ENCODE measurements around the gene CTBP2.
"Not testable (repeated sequence)": the region's sequence is repeated elsewhere in the genome, so short reads cannot be mapped to it uniquely, and the experiment has no call there.

Gene CTBP2

DNA sequence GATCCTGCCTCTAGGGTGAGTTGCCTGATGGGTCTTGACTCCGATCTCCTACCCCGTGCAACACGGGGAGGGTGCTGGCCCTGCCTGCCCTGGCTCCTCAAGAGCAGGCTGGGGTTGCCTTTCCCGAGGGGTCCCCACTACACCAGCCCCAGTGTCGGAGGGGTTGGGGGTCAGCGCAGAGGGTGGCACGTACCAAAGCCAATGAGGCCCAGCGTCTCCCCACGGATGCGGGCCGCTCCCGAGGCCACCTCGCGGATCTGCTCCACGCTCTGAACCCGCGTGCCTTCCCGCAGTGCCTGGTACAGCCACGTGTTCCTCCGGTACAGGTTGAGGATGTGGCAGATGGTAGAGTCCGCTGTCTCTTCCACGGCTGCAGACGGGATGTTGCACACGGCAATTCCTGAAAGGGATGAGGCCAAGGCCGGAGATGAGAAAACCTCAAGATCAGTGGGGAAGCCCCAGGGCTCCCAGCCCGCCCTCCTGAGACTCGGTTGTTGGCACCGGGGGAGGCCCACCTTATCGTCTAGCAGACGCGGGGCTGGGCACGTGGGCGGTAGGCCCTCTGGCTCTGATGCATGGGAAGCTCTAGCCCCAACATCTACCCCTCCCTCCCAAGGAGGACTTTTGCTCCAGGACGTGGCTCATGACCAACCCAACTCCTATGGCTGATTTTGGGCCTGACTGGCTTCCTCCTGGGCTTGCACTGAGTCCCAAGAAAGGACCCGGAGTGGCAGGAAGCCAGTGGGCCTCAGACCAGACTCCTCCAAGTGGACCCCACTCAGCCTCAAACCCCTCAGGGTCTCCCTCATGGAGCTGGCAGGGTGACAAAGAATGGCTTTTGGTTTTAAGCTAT is 162.4 kb downstream of the CTBP2 start:
- no peak for DNase-seq (ENCODE audit: low read depth)

DNA sequence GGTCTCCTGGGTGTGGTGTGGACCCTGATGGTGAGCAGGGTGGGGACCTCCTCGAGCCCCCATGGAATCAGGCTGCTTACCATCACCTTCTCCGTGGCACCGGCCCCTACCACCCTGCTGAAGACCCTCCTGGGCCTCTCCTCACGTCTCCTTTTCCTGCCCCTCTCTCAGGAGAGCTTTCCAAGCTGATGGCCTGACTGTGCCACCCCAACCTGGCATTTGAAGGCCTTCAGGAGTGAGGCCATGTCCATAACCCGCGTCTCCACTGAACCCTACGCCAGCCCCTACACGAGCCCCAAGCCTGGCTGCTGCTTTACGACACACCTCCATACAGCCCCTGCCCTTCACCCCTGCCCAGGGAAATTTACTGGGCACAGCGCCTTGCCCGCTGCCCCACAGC is 163.1 kb downstream of the CTBP2 start:
- no peak for DNase-seq (ENCODE audit: low read depth)

DNA sequence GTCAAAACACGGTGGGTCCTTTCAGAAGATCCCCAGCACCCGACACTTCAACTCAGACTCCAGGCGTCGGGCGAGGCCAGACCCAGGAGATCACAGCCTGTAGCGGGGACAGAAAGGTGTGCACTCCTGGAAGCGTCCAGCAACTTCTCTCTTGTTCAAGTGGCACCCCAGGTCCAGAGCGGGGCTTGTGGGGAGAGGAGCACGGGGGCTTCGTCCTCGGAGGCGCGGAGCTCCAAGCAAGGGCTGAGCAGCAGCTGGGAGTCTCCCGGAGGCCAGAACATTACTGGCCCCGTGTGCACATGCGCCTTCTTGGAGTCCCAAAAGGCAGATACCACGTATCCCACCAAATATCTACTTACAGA is 163.5 kb downstream of the CTBP2 start:
- DNase-seq (ENCODE audit: low read depth): no peak

DNA sequence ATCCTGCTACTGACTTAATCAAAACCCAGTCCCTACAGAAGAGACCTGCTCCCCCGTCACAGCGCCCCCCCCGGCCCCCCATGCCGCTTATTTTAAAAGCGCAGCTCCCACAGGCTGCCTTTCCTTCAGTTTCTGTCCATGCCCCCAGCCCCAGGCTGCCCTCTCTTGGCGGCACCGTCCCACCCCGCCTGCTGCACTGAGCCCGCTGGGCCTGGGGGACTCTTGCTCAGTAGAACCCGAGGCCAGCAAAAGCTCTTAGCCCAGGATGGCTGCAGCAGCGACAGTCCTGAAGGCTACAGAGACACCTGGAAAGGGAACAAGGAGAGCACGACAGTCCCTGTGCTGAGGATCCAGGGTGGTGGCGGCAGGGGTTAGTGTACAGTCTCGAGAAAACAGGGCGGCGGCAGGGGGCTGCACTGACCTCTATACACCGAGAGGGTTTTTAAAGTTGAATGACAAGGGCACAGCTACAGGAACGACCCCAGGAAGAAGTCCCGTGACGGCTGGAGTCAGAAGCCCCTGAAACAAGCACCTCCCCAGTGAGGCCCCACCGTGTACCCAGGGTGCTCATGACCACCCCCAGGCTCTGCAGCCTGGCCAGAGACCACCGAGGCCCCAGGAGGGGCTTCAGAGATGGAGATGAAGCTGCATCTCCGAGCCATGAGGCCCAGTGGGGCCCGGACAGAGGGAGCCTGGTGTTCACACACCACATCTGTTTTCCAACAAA is 164.1 kb downstream of the CTBP2 start:
- DNase-seq (ENCODE audit: low read depth): no peak

DNA sequence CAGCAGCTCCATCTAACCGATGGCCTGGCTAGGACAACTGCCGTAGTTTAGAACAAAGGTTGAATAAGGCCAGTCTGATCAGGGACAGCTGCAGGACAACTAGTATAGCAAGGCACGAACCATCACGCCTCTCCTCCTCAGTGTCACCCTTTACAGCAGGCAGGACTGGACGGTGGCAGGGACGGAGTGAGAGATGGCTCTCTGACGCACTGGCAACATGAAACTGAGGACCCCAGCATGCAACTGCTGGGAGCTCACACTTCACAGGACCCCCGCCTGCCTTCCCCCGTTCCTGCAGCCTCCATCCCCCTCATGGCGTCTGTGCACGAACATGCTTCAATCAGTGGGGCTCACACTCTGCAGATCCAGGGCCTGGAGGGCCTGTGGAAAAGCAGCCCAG is 164.8 kb downstream of the CTBP2 start:
- DNase-seq (ENCODE audit: low read depth): no peak

DNA sequence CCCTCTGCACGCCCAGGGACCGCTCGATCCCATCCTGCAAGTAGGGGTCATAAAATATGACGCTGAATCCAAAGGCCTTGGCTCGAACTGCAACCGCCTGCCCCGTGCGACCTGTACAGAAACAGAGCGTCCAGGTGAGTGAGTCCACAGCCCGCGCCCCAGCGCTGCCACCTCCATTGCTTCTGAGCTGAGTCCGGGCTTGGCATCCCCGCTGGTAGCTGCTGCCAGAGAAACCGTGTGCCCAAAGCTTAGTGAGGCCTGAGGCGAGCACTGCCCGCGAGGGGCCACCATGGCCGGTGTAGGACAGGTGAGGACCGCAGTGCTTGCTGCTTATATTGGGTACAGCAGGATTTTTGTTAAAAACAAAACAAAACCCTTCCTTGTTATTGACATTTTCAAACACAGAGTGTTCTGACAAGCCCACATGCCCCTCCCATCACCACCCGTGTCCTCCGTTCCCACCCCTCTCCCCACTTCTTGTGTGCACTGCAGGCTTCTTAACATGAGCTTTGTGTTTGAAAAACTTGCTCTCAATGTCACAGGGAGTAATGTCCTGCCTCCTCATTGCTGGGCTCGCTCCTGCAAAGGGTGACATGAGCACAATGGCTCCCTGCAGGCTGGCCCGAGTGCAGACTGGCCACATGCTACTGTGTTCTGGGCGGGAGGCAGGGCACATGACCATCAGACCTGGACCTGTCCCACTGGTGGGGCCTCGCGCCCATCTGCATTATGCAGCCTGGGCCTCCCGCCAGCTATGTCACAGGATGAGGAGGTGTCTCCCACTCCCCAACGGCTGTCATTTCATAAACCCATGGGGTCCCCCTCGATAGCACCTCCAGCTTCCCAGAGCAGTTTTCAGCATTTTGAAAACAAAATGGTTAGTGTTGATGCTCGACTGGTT is 165.5 kb downstream of the CTBP2 start:
- no peak for DNase-seq (ENCODE audit: low read depth)

DNA sequence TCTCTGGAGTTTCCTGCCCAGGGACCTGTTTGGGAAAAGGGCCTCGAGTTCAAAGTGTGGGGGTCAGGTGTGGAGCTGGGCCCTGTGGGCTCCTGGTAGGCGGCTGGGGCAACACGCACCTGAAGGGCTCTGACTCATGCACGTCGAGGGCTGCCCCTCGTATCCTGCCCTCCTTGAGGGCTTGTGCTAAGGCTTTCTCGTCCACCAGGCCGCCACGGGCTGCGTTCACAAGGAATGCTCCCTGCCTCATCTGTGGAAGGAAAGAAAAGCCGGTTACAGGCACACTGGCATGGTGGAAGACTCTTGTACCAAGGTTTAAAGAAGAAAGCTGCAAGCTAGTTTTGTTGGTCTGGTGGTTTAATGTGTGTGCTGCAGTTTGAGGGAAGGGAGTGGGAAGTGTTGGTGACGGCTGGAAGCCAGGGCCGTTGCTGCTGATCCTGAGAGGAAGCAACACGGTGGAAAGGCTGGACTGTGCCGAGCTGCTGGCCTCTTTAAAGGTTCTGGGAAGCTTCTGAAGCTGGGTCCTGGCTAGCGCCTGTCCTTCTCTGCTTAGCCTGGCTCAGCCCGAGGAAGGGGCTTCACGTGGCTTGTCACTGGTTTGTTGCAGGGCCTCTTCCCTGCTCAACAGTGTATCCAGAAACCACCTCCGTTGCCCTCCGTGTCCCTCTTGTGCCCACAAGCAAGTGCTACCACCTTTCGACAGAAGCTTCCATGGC is 166.5 kb downstream of the CTBP2 start:
- no peak for DNase-seq (ENCODE audit: low read depth)

DNA sequence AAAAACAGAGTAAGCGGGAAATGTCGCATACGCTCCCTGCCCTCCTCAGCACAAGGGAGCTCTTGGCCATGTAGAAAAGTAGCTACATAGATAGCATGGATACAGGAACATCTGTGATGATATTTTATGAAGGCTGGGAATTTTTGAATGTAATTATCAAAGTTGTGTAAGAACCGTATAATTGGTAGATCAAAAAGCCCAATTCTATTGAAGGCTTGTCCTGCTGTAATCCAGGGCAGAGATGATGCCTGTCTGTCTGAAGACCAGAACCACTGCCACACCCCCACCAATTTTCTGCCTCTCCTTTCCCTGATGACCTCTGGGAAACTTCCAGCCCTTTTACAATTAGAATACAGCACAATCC is 167.0 kb downstream of the CTBP2 start:
- no peak for DNase-seq (ENCODE audit: low read depth)

DNA sequence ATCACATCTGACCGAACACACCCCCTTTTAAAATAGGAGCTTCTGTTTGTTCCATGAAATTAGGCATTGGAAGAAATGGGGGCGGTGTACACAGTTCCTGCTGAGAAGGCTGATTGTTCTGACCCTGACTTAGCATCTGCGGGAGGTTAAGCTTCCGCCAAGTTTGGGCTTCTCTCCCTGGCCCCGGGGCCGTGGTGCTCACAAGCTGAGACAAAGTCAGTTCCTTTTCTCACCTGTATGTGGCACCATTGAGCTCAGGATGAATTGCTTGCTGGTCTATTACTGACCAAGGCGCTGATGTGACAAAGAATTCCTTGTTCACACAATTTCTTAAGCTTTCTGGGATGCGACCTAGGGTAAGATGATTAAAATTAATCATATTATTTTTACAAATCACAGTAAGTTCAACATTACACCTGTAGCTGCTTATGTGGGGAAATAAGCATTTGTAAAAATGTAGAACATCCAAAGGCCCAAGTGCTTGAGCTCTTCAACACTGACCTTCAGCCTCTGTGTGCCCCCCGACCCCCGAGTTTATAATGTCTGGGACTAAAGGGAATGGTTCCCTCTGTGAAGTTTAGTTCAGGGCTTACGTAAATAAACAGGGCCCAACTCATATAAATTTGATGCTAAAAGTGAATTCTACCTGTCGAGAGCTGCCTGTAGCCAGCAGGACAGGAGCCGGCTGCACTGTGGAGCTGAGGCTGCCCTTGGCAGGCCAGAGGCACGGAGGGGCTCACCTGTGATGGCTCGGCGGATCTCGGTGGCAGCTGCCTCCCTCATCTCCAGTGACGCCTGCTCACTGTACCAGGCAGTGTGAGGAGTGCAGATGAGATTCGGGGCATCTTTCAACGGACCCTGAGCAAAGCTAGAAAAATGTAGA is 167.7 kb downstream of the CTBP2 start:
- DNase-seq (ENCODE audit: low read depth): no peak

DNA sequence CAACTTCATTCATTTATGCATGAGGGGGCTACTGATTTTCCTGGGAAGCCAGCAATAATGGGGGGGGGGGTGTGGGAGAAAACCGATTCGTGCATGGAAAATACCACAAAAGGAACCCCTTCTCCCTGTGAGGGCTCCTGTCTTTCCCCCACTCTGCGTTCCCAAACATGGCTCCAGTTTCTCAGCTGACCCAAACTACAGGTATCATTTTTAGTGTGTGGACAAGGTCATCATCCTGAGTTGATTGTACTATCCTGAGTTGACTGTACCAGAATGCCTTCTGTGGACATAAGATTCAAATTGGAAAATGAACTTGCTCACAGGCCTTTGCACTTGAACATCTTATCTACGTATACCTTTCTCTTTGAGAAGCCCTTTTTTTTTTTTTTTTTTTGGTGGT is 168.5 kb downstream of the CTBP2 start:
- no peak for DNase-seq (ENCODE audit: low read depth)

DNA sequence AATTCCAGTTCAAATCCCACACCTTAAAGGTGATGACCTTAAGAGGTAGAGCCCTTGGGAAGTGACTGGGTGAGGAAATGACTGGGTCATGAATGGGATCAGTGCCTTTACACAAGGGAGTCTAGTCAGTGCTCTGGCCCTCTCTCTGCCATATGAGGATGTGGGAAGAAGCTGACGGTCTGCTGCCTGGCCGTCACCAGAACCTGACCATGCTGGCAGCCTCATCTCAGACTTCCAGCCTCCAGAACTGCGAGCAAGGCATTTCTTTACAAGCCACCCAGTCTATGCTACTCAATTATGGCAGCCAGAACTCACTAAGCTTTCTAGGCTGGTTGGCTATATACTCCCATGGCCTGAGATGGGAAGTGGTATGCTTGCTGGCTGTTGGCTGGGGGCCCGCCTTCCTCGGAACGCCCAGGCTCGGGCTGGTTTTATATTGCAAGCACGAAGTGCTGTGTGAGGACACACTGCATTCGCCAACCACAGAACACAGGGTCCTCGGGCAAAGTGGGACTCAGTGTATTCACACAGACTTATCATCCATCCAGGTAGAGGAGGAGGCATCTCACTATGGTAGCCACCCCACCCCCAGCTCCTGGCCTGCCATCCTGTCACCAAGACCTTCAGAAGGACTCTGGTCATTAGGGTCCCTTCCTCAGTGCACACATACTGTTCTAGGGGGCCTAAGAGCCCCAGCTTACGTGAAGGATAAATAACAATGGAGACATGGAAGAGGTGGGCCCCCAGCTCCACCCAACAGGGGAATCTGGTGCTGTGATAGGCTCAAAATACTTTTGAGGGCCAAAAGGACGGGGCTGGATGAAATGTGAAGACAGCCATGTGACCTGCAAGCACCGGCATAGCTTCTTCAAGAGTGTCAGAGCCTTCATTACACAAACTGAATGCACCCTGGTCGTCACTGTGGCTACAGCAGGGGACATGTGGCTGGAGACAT is 169.4 kb downstream of the CTBP2 start:
- no peak for DNase-seq (ENCODE audit: low read depth)

DNA sequence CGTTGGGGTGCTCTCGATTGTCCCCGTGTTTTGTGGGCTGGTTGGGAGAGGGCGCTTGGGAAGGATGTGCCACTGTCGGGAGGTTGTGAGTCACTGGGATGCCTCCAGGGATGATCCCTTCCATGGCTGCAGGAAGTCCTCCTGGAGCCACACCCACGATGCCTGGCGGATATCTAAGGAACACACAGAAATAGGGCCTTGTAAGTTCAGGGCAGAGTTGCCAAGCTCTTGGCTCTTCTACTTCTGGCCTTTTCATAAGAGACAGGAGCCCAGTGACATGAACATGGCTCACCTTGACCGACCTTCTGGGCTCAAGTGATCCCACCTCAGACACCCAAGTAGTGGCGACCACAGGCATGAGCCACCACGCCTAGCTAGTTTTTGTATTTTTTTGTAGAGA is 170.8 kb downstream of the CTBP2 start:
- no peak for DNase-seq (ENCODE audit: low read depth)

DNA sequence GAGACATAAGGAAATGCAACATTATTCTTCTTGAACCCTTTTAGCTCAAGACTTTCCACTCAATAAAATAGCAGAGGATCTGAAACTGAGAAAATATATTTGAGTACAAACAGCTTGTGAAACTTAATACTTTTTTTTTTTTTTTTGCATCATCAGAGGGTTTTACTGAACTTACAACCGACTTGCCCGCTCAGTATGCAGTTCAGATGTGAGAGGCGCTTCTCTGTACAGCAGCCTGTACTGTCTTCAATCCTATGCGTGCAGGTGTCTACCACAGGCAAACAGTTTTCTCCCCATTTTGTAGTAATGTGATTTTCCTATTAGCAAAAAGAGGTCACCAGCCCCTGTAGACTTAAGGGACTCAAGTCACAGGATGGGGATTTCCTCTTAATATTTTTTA is 171.6 kb downstream of the CTBP2 start:
- DNase-seq (ENCODE audit: low read depth): not testable (repeated sequence)

DNA sequence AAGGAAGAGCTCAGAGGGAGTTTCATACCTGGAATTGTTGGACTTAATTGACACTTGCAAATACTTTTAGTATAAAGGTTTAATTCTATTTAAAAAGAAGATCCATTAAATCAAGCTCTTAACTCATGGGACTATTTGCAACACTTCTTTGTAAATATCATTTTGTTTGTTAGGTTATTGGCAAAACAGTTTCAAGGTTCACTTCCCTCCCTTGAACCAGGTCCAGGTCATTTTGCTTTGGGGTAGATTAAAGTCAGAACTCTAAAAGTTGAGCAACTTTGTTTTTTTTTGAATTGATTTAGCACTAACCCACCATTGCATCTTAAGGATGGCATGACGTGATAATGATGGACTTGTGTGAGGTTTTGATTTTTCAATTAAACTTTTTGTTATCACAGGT is 172.6 kb downstream of the CTBP2 start:
- DNase-seq (ENCODE audit: low read depth): no peak

DNA sequence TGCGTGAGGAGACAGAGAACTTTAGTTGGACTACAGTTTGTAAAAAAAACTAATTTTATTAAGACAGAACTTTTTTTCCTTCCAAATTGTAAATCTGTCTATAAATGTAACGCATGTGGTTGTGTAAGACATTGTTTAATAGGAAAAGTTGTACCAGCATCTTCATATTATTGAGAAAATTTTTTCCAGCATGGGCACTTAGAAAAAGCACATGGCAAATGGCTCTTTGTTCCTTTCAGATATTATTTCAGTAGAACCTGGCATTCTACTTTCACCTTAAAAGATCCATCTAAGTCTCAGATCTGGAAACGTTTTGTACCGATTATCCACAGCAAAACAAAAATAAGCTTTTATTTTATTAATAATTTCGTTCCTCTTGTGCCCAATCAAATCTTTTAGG is 175.2 kb downstream of the CTBP2 start:
- DNase-seq (ENCODE audit: low read depth): no peak

DNA sequence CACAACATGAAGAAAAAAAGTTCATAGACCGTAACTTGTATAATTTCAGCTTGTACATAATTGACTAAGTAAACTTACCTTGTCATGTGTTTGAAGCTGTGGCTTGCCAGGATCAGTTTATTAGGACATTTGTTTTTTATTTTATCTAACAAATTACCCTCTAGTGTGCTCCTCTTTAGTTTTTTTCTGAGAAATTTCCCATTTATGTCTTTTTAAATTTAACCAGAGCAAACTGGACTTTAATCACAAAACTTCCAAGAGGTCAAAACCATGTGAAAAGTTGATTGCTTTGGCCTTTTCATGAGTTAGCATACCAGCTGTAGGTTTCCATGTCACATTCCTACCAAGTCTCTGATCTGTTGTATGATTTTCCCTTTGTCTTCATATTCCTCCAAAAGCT is 176.0 kb downstream of the CTBP2 start:
- no peak for DNase-seq (ENCODE audit: low read depth)

DNA sequence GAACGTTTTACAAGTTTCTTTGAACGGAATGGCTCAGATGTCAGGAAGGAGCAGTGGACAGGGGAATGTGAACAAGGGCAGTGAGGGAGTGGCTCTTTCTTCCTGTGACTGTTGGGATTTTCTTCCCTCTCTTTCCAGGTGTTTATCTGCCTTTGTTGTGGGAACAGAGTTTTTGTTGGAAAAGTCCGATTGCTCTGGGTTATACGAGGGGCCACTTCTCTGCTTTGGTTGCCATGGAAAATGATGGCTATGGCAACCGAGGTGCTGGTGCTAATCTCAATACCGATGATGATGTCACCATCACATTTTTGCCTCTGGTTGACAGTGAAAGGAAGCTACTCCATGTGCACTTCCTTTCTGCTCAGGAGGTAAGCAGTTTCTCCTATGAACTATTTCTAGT is 177.0 kb downstream of the CTBP2 start:
- DNase-seq (ENCODE audit: low read depth): no peak

DNA sequence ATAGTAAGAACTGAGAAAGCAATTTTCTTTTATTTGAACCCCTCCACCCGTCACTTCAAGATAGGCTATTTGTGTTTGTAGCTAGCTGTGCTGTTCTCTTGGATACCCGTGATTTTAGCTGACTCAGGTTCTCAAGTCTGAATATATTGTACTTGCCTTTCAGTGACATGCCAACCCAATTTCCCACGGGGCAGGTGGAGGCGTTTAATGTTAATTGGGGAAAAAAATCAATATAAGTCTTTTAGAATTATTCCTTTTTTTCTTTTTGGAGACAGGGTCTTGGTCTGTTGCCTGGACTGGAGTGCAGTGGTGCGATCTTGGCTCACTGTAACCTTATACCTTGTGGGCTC is 182.0 kb downstream of the CTBP2 start:
- DNase-seq (ENCODE audit: low read depth): no peak

DNA sequence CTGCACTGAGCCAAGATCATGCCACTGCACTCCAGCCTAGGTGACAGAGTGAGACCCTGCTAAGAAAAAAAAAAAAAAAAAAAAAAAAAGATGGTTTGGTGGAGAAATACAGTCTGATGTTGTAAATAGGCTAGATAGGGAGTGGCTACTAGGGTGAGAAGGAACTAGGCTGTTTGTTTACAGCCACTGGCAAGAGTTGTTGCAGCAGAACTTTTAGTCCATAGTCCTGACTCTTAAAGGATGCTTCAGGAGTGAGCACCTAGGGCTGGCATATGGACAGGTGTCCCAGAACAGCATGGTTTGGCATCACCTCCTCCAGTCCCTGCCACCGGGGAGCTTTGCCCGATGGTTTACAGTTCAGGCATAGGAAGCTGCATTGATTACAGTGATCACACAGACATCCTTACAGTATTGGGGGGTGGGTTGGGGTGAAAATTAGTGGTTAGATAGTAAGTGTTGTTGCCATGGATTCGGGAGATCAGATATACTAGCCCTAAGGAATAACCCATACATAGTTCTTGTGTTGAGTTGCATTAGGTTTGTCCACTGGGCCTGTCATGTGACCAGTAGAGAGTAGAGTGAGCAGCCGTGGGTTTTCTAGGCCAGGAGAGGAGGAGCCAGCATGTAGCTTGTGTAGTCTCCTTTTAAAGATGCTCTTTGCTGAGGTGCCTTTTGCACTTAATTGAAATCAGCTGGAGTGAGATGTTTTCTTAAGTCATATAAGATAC is 182.6 kb downstream of the CTBP2 start:
- DNase-seq (ENCODE audit: low read depth): no peak

Measured in stimulated activated CD8-positive, alpha-beta memory T cell treated with anti-CD3 and anti-CD28 coated beads, Interleukin-12 subunit alpha, Interleukin-12 subunit beta, amount 100 ng/mL, for 4 hours (primary cell).